Ishikawa (cell line): Measurements from ENCODE around the gene DOCK3.

ENCODE experiments used
- CEBPB ChIP-seq: IDR thresholded peaks from 2 replicates; pipeline ENCODE4 v1.6.1; 2012
- CREB1 ChIP-seq: IDR thresholded peaks from 2 replicates; pipeline ENCODE4 v1.6.1; 2012; ENCODE audit warnings: low read depth
- EGR1 ChIP-seq: IDR thresholded peaks from 2 replicates; pipeline ENCODE4 v1.6.1; 2012
- EP300 ChIP-seq: IDR thresholded peaks from 2 replicates; pipeline ENCODE4 v1.6.1; 2012; ENCODE audit warnings: borderline replicate concordance
- FOXM1 ChIP-seq: IDR thresholded peaks from 2 replicates; pipeline ENCODE4 v1.6.1; 2012; ENCODE audit warnings: low read depth, borderline replicate concordance
- MAX ChIP-seq: IDR thresholded peaks from 2 replicates; pipeline ENCODE4 v1.6.1; 2012
- NFIC ChIP-seq: IDR thresholded peaks from 2 replicates; pipeline ENCODE4 v1.6.1; 2012
- RAD21 ChIP-seq: IDR thresholded peaks from 2 replicates; pipeline ENCODE4 v1.6.1; 2012; ENCODE audit warnings: low read depth
- TAF1 ChIP-seq: IDR thresholded peaks from 2 replicates; pipeline ENCODE4 v1.6.1; 2012; ENCODE audit warnings: low read depth, mild to moderate bottlenecking
- TCF12 ChIP-seq: IDR thresholded peaks from 2 replicates; pipeline ENCODE4 v1.6.1; 2012; ENCODE audit warnings: low read depth
- TEAD4 ChIP-seq: IDR thresholded peaks from 2 replicates; pipeline ENCODE4 v1.6.1; 2012
- YY1 ChIP-seq: IDR thresholded peaks from 2 replicates; pipeline ENCODE4 v1.6.1; 2012; ENCODE audit warnings: low read depth
- ZBTB7A ChIP-seq: IDR thresholded peaks from 2 replicates; pipeline ENCODE4 v1.6.1; 2012; ENCODE audit warnings: low read depth
- TF ChIP-seq, protein P1 (sequence below): IDR thresholded peaks from 2 replicates; pipeline ENCODE4 v1.6.1; 2012
- TF ChIP-seq, protein P2 (sequence below): IDR thresholded peaks from 2 replicates; pipeline ENCODE4 v1.6.1; 2012; ENCODE audit warnings: low read depth, mild to moderate bottlenecking

Gene DOCK3

DNA sequence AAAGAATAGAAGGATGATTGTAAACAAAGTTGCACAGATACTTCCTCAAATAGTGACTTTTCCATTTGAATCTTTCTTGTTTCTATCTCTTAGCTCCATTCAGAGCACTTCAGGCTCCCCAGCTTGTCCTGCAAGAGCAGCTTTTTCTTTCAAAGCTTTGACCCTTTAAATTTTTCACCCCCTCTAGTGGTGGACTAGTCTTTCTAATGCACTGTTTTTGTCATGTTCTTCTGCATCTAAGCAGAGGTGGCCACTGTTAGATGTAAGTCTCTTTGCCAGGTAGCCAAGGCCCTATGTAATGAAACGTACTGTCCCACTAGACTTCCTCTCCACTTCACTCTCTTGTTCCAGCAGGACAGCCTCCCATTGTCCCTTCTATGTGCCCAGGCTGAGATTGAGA lies 636.3 kb downstream of the DOCK3 start:
- TF ChIP-seq YY1, result no peak
- peak; percentile 31; the same call in 1 of the 2 replicates for TF ChIP-seq RAD21

- TF ChIP-seq TEAD4, result no peak
- no peak for TF ChIP-seq RAD21
- no peak for TF ChIP-seq CREB1
- no peak for TF ChIP-seq NFIC
- TF ChIP-seq, protein P1, sequence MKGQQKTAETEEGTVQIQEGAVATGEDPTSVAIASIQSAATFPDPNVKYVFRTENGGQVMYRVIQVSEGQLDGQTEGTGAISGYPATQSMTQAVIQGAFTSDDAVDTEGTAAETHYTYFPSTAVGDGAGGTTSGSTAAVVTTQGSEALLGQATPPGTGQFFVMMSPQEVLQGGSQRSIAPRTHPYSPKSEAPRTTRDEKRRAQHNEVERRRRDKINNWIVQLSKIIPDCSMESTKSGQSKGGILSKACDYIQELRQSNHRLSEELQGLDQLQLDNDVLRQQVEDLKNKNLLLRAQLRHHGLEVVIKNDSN, result no peak
- no peak for TF ChIP-seq TAF1
- TF ChIP-seq MAX, result no peak
- TF ChIP-seq, protein P2, sequence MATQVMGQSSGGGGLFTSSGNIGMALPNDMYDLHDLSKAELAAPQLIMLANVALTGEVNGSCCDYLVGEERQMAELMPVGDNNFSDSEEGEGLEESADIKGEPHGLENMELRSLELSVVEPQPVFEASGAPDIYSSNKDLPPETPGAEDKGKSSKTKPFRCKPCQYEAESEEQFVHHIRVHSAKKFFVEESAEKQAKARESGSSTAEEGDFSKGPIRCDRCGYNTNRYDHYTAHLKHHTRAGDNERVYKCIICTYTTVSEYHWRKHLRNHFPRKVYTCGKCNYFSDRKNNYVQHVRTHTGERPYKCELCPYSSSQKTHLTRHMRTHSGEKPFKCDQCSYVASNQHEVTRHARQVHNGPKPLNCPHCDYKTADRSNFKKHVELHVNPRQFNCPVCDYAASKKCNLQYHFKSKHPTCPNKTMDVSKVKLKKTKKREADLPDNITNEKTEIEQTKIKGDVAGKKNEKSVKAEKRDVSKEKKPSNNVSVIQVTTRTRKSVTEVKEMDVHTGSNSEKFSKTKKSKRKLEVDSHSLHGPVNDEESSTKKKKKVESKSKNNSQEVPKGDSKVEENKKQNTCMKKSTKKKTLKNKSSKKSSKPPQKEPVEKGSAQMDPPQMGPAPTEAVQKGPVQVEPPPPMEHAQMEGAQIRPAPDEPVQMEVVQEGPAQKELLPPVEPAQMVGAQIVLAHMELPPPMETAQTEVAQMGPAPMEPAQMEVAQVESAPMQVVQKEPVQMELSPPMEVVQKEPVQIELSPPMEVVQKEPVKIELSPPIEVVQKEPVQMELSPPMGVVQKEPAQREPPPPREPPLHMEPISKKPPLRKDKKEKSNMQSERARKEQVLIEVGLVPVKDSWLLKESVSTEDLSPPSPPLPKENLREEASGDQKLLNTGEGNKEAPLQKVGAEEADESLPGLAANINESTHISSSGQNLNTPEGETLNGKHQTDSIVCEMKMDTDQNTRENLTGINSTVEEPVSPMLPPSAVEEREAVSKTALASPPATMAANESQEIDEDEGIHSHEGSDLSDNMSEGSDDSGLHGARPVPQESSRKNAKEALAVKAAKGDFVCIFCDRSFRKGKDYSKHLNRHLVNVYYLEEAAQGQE, result no peak
- TF ChIP-seq EP300, result no peak
- no peak for TF ChIP-seq ZBTB7A
- TF ChIP-seq FOXM1, result no peak
- no peak for TF ChIP-seq EGR1
- no peak for TF ChIP-seq YY1
These were observed 653.5 kb downstream of the DOCK3 start for GRCh38 chr3:51328206-51328605.

DNA sequence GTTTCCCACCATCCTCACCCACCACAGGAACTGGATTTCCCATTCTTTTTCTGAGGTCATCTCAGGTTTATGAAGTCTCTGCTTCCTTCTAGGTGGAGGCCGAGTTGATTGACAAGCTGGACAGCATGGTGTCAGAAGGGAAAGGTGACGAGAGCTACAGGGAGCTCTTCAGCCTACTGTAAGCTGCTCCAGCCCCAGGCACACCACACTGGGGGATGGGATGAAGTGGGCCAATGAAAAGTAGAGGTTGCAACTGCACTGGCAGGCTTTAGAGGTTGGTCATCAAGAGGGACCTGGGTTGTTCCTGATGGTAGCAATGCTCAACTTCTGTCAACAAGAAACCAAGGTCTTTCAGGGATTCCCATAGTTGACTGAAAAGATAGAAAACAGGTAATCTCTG lies 655.3 kb downstream of the DOCK3 start:
- TF ChIP-seq, protein P2, result no peak
- no peak for TF ChIP-seq TCF12
- TF ChIP-seq NFIC, result no peak
- TF ChIP-seq MAX, result no peak
- TF ChIP-seq EP300, result no peak
- TF ChIP-seq CEBPB, result no peak
- no peak for TF ChIP-seq EGR1
- no peak for TF ChIP-seq CREB1
- no peak for TF ChIP-seq TAF1
- no peak for TF ChIP-seq YY1
- no peak for TF ChIP-seq ZBTB7A
- TF ChIP-seq, protein P1, result no peak

DNA sequence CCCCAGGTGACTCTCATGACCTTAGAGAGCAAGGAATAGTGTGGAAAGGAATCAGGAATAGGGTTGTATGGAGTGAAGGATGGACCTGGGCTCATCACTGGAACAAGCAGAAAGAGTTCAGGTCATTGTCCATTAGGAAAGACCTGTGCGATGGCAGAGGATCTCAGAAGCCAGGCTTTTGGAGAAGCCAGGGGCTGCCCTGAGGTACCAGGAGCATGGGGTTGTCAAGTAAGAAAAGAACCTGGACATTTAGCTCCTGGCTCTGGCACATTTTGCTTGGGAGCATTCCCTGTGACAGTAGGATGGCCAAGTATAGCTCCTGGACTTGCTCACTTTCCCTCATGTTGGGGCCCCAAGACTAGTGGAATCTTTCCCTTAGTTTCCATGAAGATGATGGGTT lies 657.4 kb downstream of the DOCK3 start:
- TF ChIP-seq NFIC (no peak), EP300 (no peak), TCF12 (no peak), TAF1 (no peak), YY1 (no peak), CREB1 (no peak), FOXM1 (no peak), EGR1 (no peak), MAX (no peak), ZBTB7A (no peak), TEAD4 (no peak)
- TF ChIP-seq, protein P1, result no peak
- TF ChIP-seq, protein P2, result no peak

DNA sequence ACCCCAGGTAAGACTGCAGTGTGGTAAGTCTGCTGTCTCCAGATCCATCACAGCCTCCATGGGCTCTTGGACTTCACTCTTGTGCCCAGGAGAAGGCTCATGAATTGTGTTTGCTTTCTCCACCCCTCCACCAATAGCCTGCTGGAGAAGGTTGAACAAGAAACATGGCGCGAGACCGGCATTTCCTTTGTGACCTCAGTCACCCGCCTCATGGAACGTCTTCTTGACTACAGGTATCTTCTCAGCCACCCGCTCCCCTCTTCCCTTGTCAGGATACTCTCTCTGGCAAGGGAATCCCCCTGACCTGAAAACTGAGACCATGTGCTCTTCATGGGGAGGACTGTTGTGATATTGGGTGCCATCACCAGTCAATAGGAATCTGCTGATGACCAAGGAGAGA lies 658.3 kb downstream of the DOCK3 start:
- TF ChIP-seq RAD21, result no peak
- no peak for TF ChIP-seq NFIC
- TF ChIP-seq CREB1, result no peak
- no peak for TF ChIP-seq EP300
- TF ChIP-seq CEBPB, result no peak
- no peak for TF ChIP-seq TEAD4
- no peak for TF ChIP-seq TCF12
- no peak for TF ChIP-seq ZBTB7A
- no peak for TF ChIP-seq YY1
